HepG2 (cell line): Measurements from ENCODE around the gene NOC3L. TPM values are rescaled to one million over a fixed set of nuclear protein-coding genes. Genes with fewer than 3 reads are reported as not detected.

Experiments used
- ATF3 ChIP-seq: sonication (generic); formaldehyde crosslinking; IDR thresholded peaks from 2 replicates; pipeline ENCODE4 v1.4.0; 2020; ENCODE audit warnings: missing genetic modification reagents
- BORCS8-MEF2B ChIP-seq: sonication (generic); formaldehyde crosslinking; IDR thresholded peaks from 2 replicates; pipeline ENCODE4 v1.8.0; 2022; ENCODE audit warnings: mild to moderate bottlenecking, missing genetic modification reagents
- E2F5 ChIP-seq: sonication (generic); formaldehyde crosslinking; conservative IDR thresholded peaks from 2 replicates; pipeline ENCODE4 v1.4.0; 2020; ENCODE audit warnings: missing genetic modification reagents
- EHMT2 ChIP-seq: fragments of 200-600 bp; sonication (generic); IDR thresholded peaks from 2 replicates; pipeline ENCODE4 v1.7.0; 2017; ENCODE audit warnings: antibody characterized with exemption, low read depth, low read length, borderline replicate concordance
- FOSL2 ChIP-seq: sonication (generic); formaldehyde crosslinking; IDR thresholded peaks from 2 replicates; pipeline ENCODE4 v1.4.0; 2020; ENCODE audit warnings: missing genetic modification reagents
- HOMEZ ChIP-seq: IDR thresholded peaks from 2 replicates; pipeline ENCODE4 v1.6.1; 2016; ENCODE audit warnings: low read depth
- MATR3 ChIP-seq: sonication (generic); formaldehyde crosslinking; IDR thresholded peaks from 2 replicates; pipeline ENCODE4 v1.4.0; 2020; ENCODE audit warnings: missing genetic modification reagents
- MIER2 ChIP-seq: IDR thresholded peaks from 2 replicates; pipeline ENCODE4 v1.6.1; 2016; ENCODE audit warnings: missing biosample characterization, missing genetic modification reagents
- PAXIP1 ChIP-seq: sonication (generic); formaldehyde crosslinking; conservative IDR thresholded peaks from 2 replicates; pipeline ENCODE4 v1.4.0; 2020; ENCODE audit warnings: mild to moderate bottlenecking, missing genetic modification reagents, moderate library complexity
- TCF12 ChIP-seq, 2 experiments: fragments of 450-650 bp in 1 of 2; sonication (generic) in 1 of 2; formaldehyde crosslinking in 1 of 2; IDR thresholded peaks; 2 replicates each; pipeline versions ENCODE4 v1.6.1 to v1.8.0; 2017 to 2022; ENCODE audit warnings: antibody characterized with exemption in 1 of 2, mild to moderate bottlenecking in 1 of 2, missing genetic modification reagents in 1 of 2, moderate library complexity in 1 of 2
- USF2 ChIP-seq, 2 experiments: sonication (generic) in 1 of 2; formaldehyde crosslinking in 1 of 2; IDR thresholded peaks; 2 replicates each; pipeline versions ENCODE4 v1.5.1 to v1.6.1; 2011 to 2020; ENCODE audit warnings: borderline replicate concordance in 1 of 2, low read depth in 1 of 2, low read length in 1 of 2, mild to moderate bottlenecking in 1 of 2, missing genetic modification reagents in 1 of 2, moderate library complexity in 1 of 2
- ZBTB33 ChIP-seq: sonication (generic); formaldehyde crosslinking; IDR thresholded peaks from 2 replicates; pipeline ENCODE4 v1.4.0; 2020; ENCODE audit warnings: missing genetic modification reagents
- ZFP90 ChIP-seq: sonication (generic); formaldehyde crosslinking; IDR thresholded peaks from 2 replicates; pipeline ENCODE4 v1.8.0; 2022; ENCODE audit warnings: missing genetic modification reagents, mild to moderate bottlenecking, inconsistent platforms, borderline replicate concordance
- ZNF207 ChIP-seq: fragments of 450-650 bp; IDR thresholded peaks from 2 replicates; pipeline ENCODE4 v1.6.1; 2016; ENCODE audit warnings: antibody characterized with exemption, borderline replicate concordance
- ZNF230 ChIP-seq: sonication (generic); formaldehyde crosslinking; IDR thresholded peaks from 2 replicates; pipeline ENCODE4 v1.4.0; 2020; ENCODE audit warnings: mild to moderate bottlenecking, missing genetic modification reagents
- ZNF33B ChIP-seq: sonication (generic); formaldehyde crosslinking; IDR thresholded peaks from 2 replicates; pipeline ENCODE4 v1.5.1; 2020; ENCODE audit warnings: mild to moderate bottlenecking, missing genetic modification reagents
- ZNF747 ChIP-seq: sonication (generic); formaldehyde crosslinking; IDR thresholded peaks from 2 replicates; pipeline ENCODE4 v1.8.1; 2023; ENCODE audit warnings: missing genetic modification reagents, mild to moderate bottlenecking, borderline replicate concordance
- ZSCAN31 ChIP-seq: sonication (generic); formaldehyde crosslinking; IDR thresholded peaks from 2 replicates; pipeline ENCODE4 v1.5.0; 2020; ENCODE audit warnings: low read depth, mild to moderate bottlenecking, missing genetic modification reagents
- polyA plus RNA-seq, 8 experiments: library from polyadenylated mRNA; depleted of rRNA in 3 of 8; stranded (reverse) in 7 of 8; unstranded in 1 of 8; fragments of >200 nt; fragmentation: Illumina TruSeq in 4 of 8; extraction: Trizol in 4 of 8; gene quantifications; 2 replicates each; pipeline versions ENCODE4 v1.2.1 to v1.2.3, GENCODE V29; 2011 to 2016; ENCODE audit warnings: low read depth in 4 of 8, missing spikeins in 1 of 8, mixed read lengths in 1 of 8; ENCODE audit not compliant: insufficient read depth in 1 of 8
- total RNA-seq, 5 experiments: library from RNA; depleted of rRNA; stranded (reverse); fragments of >200 nt; fragmentation: Illumina TruSeq; extraction: Trizol; gene quantifications; 2 replicates each; pipeline ENCODE4 v1.2.3, GENCODE V29; 2016; ENCODE audit warnings: low read depth in 1 of 5

NOC3L gene
- total and polyA plus RNA-seq, 2 of the 13 experiments (the other 11 are each of a cell fraction or from before 2014, with no cell fraction given): 7.8 to 36.6 TPM

GRCh38 chr10:94310369-94310768 lies 52.4 kb downstream of the NOC3L start (continued):
- TF ChIP-seq FOSL2 (CRISPR knock-in tag) (0 out of 2 replicates have a peak, but pooled peaks have one; percentile 13), EHMT2 (peak; percentile 55; the same call in 1 of the 2 replicates), USF2 (IDR thresholded peaks at IDR 0.05; ENCODE audit: low read depth, low read length) (peak; percentile 24; the same call in 1 of the 2 replicates), USF2 (CRISPR knock-in tag; IDR thresholded peaks at IDR 0.05; ENCODE audit: borderline replicate concordance) (0 out of 2 replicates have a peak, but pooled peaks have one; percentile 55), HOMEZ (CRISPR knock-in tag) (peak; percentile 38; the same call in 1 of the 2 replicates), MIER2 (peak; percentile 57; the same call in 1 of the 2 replicates), ZSCAN31 (CRISPR knock-in tag) (no peak), E2F5 (no peak), ZNF207 (no peak), BORCS8-MEF2B (CRISPR knock-in tag) (peak; percentile 20; the same call in 1 of the 2 replicates), ZNF747 (no peak), ZNF230 (CRISPR knock-in tag) (0 out of 2 replicates have a peak, but pooled peaks have one; percentile 71), ZFP90 (CRISPR knock-in tag) (no peak), PAXIP1 (CRISPR knock-in tag) (peak; percentile 65), MATR3 (CRISPR knock-in tag) (no peak), TCF12 (IDR thresholded peaks at IDR 0.05) (no peak), TCF12 (CRISPR knock-in tag; IDR thresholded peaks at IDR 0.05) (no peak), ZNF33B (0 out of 2 replicates have a peak, but pooled peaks have one; percentile 36), ZBTB33 (CRISPR knock-in tag) (no peak), ATF3 (CRISPR knock-in tag) (0 out of 2 replicates have a peak, but pooled peaks have one; percentile 31)
